ENCODE measurements around the gene TIGD1. TPM values are rescaled to one million over a fixed set of nuclear protein-coding genes. Genes with fewer than 3 reads are reported as not detected.

The TIGD1 gene
- total RNA-seq, 2 donors from 2014 or later = 6.0 to 7.7 TPM

- peaks cover 87% of the 10 kb centered on the region for H3K36me3 Mint-ChIP-seq (ENCODE audit: low read depth)
- H3K4me3 Mint-ChIP-seq = peak overlapping the region; percentile 99
- no peak for ATAC-seq (replicated peaks)
- peak overlapping the region; percentile 99 for H3K27ac Mint-ChIP-seq
- no peaks in the 10 kb centered on the region for H3K9me3 Mint-ChIP-seq
- peaks cover 42% of the 10 kb centered on the region for H3K4me1 Mint-ChIP-seq
- H3K27me3 Mint-ChIP-seq = no peaks in the 10 kb centered on the region
Observed at GRCh38 chr2:232549655-232550353, 553 bp downstream of the TIGD1 start.

- Mint-ChIP-seq H3K9me3 (no peaks in the 10 kb centered on the region), H3K27me3 (no peaks in the 10 kb centered on the region), H3K27ac (no peak overlapping the region), H3K4me3 (peak overlapping the region; percentile 99), H3K4me1 (peaks cover 28% of the 10 kb centered on the region), H3K36me3 (ENCODE audit: low read depth) (peaks cover 75% of the 10 kb centered on the region)
- ATAC-seq (replicated peaks) = no peak
Observed at GRCh38 chr2:232547991-232548390, 2.4 kb downstream of the TIGD1 start.

GRCh38 chr2:232545511-232546375, 4.6 kb downstream of the TIGD1 start:
- Mint-ChIP-seq H3K27ac (no peak overlapping the region), H3K27me3 (no peaks in the 10 kb centered on the region), H3K9me3 (no peaks in the 10 kb centered on the region), H3K4me3 (no peak overlapping the region), H3K4me1 (peaks cover 14% of the 10 kb centered on the region), H3K36me3 (ENCODE audit: low read depth) (peaks cover 55% of the 10 kb centered on the region)
- ATAC-seq (replicated peaks) = no peak

- Mint-ChIP-seq H3K4me3 (no peak overlapping the region), H3K4me1 (peaks cover 14% of the 10 kb centered on the region), H3K36me3 (ENCODE audit: low read depth) (peaks cover 48% of the 10 kb centered on the region), H3K27ac (no peak overlapping the region), H3K27me3 (no peaks in the 10 kb centered on the region), H3K9me3 (no peaks in the 10 kb centered on the region)
- ATAC-seq (replicated peaks) = no peak
Observed at GRCh38 chr2:232544674-232545073, 5.7 kb downstream of the TIGD1 start.

- Mint-ChIP-seq H3K36me3 (ENCODE audit: low read depth) (peaks cover 42% of the 10 kb centered on the region), H3K9me3 (no peaks in the 10 kb centered on the region), H3K4me1 (peaks cover 14% of the 10 kb centered on the region), H3K4me3 (no peak overlapping the region), H3K27ac (no peak overlapping the region), H3K27me3 (no peaks in the 10 kb centered on the region)
- ATAC-seq (replicated peaks) = no peak
Observed at GRCh38 chr2:232543928-232544631, 6.3 kb downstream of the TIGD1 start.

- no peak for ATAC-seq (replicated peaks)
- peaks cover 8% of the 10 kb centered on the region for H3K4me1 Mint-ChIP-seq
- H3K27ac Mint-ChIP-seq = no peak overlapping the region
- H3K4me3 Mint-ChIP-seq = no peak overlapping the region
- H3K36me3 Mint-ChIP-seq (ENCODE audit: low read depth) = peaks cover 37% of the 10 kb centered on the region
- no peaks in the 10 kb centered on the region for H3K9me3 Mint-ChIP-seq
- no peaks in the 10 kb centered on the region for H3K27me3 Mint-ChIP-seq
Observed at GRCh38 chr2:232543491-232543890, 6.9 kb downstream of the TIGD1 start.

GRCh38 chr2:232542715-232543467, 7.5 kb downstream of the TIGD1 start:
- peaks cover 31% of the 10 kb centered on the region for H3K36me3 Mint-ChIP-seq (ENCODE audit: low read depth)

GRCh38 chr2:232541961-232542714, 8.2 kb downstream of the TIGD1 start:
- Mint-ChIP-seq H3K9me3 (no peaks in the 10 kb centered on the region), H3K27me3 (no peaks in the 10 kb centered on the region), H3K4me3 (no peak overlapping the region), H3K4me1 (peaks cover 5% of the 10 kb centered on the region), H3K36me3 (ENCODE audit: low read depth) (peaks cover 27% of the 10 kb centered on the region), H3K27ac (peak overlapping the region; percentile 17)
- no peak for ATAC-seq (replicated peaks)

More at GRCh38 chr2:232542715-232543467, 7.5 kb downstream of the TIGD1 start:
- Mint-ChIP-seq H3K4me3 (no peak overlapping the region), H3K27ac (peak overlapping the region; percentile 17), H3K9me3 (no peaks in the 10 kb centered on the region), H3K27me3 (no peaks in the 10 kb centered on the region), H3K4me1 (peaks cover 5% of the 10 kb centered on the region)
- ATAC-seq (replicated peaks) = no peak

GRCh38 chr2:232541195-232541960, 9.0 kb downstream of the TIGD1 start:
- Mint-ChIP-seq H3K27me3 (no peaks in the 10 kb centered on the region), H3K4me3 (no peak overlapping the region), H3K9me3 (no peaks in the 10 kb centered on the region), H3K36me3 (ENCODE audit: low read depth) (peaks cover 19% of the 10 kb centered on the region), H3K4me1 (peaks cover 5% of the 10 kb centered on the region), H3K27ac (no peak overlapping the region)
- ATAC-seq (replicated peaks) = no peak

GRCh38 chr2:232540441-232541041, 9.8 kb downstream of the TIGD1 start:
- H3K36me3 Mint-ChIP-seq (ENCODE audit: low read depth) = peaks cover 11% of the 10 kb centered on the region
- H3K9me3 Mint-ChIP-seq = no peaks in the 10 kb centered on the region
- no peak overlapping the region for H3K27ac Mint-ChIP-seq
- H3K4me1 Mint-ChIP-seq = peaks cover 5% of the 10 kb centered on the region
- ATAC-seq (replicated peaks) = no peak
- H3K27me3 Mint-ChIP-seq = no peaks in the 10 kb centered on the region
- no peak overlapping the region for H3K4me3 Mint-ChIP-seq

- H3K4me3 Mint-ChIP-seq = no peak within 1 kb of the TSS
- no peaks in the 10 kb centered on the region for H3K27me3 Mint-ChIP-seq
- H3K9me3 Mint-ChIP-seq = no peaks in the 10 kb centered on the region
- no peak for ATAC-seq (replicated peaks)
- H3K27ac Mint-ChIP-seq = no peak within 1 kb of the TSS
- peaks cover 3% of the 10 kb centered on the region for H3K36me3 Mint-ChIP-seq (ENCODE audit: low read depth)
- peaks cover 5% of the 10 kb centered on the region for H3K4me1 Mint-ChIP-seq
Observed at GRCh38 chr2:232539298-232540231, 10.8 kb downstream of the TIGD1 start, which contains the start of gene CHRNG. TSS of gene CHRNG (plus strand) at chr2:232539692. CDS start at chr2:232539748, 56 bp downstream.

- H3K4me3 Mint-ChIP-seq = no peak overlapping the region
- H3K27me3 Mint-ChIP-seq = no peaks in the 10 kb centered on the region
- H3K4me1 Mint-ChIP-seq = peaks cover 5% of the 10 kb centered on the region
- H3K27ac Mint-ChIP-seq = no peak overlapping the region
- H3K36me3 Mint-ChIP-seq (ENCODE audit: low read depth) = no peaks in the 10 kb centered on the region
- H3K9me3 Mint-ChIP-seq = no peaks in the 10 kb centered on the region
- no peak for ATAC-seq (replicated peaks)
Observed at GRCh38 chr2:232538671-232539070, 11.7 kb downstream of the TIGD1 start.
